ENCODE data around the gene CFAP90. TPM values are rescaled to one million over a fixed set of nuclear protein-coding genes. Genes with fewer than 3 reads are reported as not detected.

Gene CFAP90
- total RNA-seq, 1 experiment from 2014 or later: not detected

GRCh38 chr5:7844901-7845300 is 6.0 kb downstream of the CFAP90 start:
- H3K9me2 ChIP-seq (ENCODE audit: insufficient read depth): no peaks in the 10 kb centered on the region
- no peaks in the 10 kb centered on the region for H3K79me2 ChIP-seq (ENCODE audit: low read depth)
- no peaks in the 10 kb centered on the region; the same call in 1 of the 2 replicates for H3K9me3 ChIP-seq (ENCODE audit: insufficient read depth, low read depth)
- CTCF ChIA-PET: no interaction called here
- no peak overlapping the region for H3K4me2 ChIP-seq
- H3K36me3 ChIP-seq (ENCODE audit: low read depth): no peaks in the 10 kb centered on the region
- no TSS peak for BruUV-seq (replicated peaks)
- H3K4me1 ChIP-seq (replicated peaks; ENCODE audit: insufficient read depth): no peaks in the 10 kb centered on the region
- intact Hi-C loops (cut with micrococcal nuclease; ENCODE audit: unreplicated experiment): no loop called here
- no peak overlapping the region for H3K27ac ChIP-seq
- H3K4me3 ChIP-seq: no peak overlapping the region
- TF ChIP-seq, protein P1, sequence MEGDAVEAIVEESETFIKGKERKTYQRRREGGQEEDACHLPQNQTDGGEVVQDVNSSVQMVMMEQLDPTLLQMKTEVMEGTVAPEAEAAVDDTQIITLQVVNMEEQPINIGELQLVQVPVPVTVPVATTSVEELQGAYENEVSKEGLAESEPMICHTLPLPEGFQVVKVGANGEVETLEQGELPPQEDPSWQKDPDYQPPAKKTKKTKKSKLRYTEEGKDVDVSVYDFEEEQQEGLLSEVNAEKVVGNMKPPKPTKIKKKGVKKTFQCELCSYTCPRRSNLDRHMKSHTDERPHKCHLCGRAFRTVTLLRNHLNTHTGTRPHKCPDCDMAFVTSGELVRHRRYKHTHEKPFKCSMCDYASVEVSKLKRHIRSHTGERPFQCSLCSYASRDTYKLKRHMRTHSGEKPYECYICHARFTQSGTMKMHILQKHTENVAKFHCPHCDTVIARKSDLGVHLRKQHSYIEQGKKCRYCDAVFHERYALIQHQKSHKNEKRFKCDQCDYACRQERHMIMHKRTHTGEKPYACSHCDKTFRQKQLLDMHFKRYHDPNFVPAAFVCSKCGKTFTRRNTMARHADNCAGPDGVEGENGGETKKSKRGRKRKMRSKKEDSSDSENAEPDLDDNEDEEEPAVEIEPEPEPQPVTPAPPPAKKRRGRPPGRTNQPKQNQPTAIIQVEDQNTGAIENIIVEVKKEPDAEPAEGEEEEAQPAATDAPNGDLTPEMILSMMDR (conservative IDR thresholded peaks at IDR 0.05): no peak
- TF ChIP-seq EZH2 (IDR thresholded peaks at IDR 0.05; ENCODE audit: low read depth): no peak
- H3F3A ChIP-seq (ENCODE audit: insufficient read depth, low read depth): no peaks in the 10 kb centered on the region
- POLR2A ChIA-PET (ENCODE audit: unreplicated experiment): no interaction called here
- H2AFZ ChIP-seq: no peak overlapping the region
- DNase-seq: no peak
- peaks cover 91% of the 10 kb centered on the region for H3K27me3 ChIP-seq (ENCODE audit: insufficient read depth, low read depth)
- no peaks in the 10 kb centered on the region for H4K20me1 ChIP-seq (ENCODE audit: insufficient read depth)

GRCh38 chr5:7842531-7842930 is 8.4 kb downstream of the CFAP90 start:
- Histone ChIP-seq H3K36me3 (ENCODE audit: low read depth) (no peaks in the 10 kb centered on the region), H3K4me1 (replicated peaks; ENCODE audit: insufficient read depth) (no peaks in the 10 kb centered on the region), H3K9me2 (ENCODE audit: insufficient read depth) (no peaks in the 10 kb centered on the region), H3K27me3 (ENCODE audit: insufficient read depth, low read depth) (peaks cover 97% of the 10 kb centered on the region), H3K9me3 (ENCODE audit: insufficient read depth, low read depth) (no peaks in the 10 kb centered on the region), H3F3A (ENCODE audit: insufficient read depth, low read depth) (no peaks in the 10 kb centered on the region), H3K27ac (no peak overlapping the region), H2AFZ (no peak overlapping the region), H3K79me2 (ENCODE audit: low read depth) (no peaks in the 10 kb centered on the region), H3K4me3 (no peak overlapping the region), H4K20me1 (ENCODE audit: insufficient read depth) (no peaks in the 10 kb centered on the region), H3K4me2 (no peak overlapping the region)
- intact Hi-C loops (cut with micrococcal nuclease; ENCODE audit: unreplicated experiment): no loop called here
- BruUV-seq (replicated peaks): no TSS peak
- ChIA-PET CTCF (interaction anchor here (0.5 kb wide), 1 partner anchor 13 kb away, joined by 5 read pairs; no protein-coding TSS in a partner anchor), POLR2A (ENCODE audit: unreplicated experiment) (no interaction called here)
- DNase-seq: no peak
- no peak for TF ChIP-seq EZH2 (IDR thresholded peaks at IDR 0.05; ENCODE audit: low read depth)
- TF ChIP-seq, protein P1 (conservative IDR thresholded peaks at IDR 0.05): no peak

DNA sequence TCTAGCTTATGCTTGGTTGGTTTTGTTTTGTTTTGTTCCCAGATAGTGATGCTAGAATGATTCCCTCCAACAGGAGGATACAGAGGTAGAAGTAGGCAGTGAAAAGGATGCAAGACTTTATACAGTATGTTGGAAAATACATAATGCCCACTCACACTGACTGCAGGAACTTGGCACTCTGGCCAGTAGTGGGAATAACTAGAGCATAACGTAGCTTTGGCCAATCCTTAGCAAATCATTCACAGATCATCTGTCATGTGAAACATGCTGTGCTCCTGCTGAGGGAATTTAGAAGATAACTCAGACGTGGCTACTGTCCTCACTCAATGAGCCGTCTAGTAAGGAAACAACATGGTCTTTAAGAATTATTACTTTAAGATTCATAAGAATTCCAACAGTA is 13.5 kb downstream of the CFAP90 start:
- peaks cover 70% of the 10 kb centered on the region for H3K27me3 ChIP-seq (ENCODE audit: insufficient read depth, low read depth)
- intact Hi-C loops (cut with micrococcal nuclease; ENCODE audit: unreplicated experiment): no loop called here
- CTCF ChIA-PET: no interaction called here

More for the DNA sequence above, 13.5 kb downstream of the CFAP90 start:
- Histone ChIP-seq H3K4me3 (no peak overlapping the region), H3K27ac (no peak overlapping the region), H3K79me2 (ENCODE audit: low read depth) (no peaks in the 10 kb centered on the region), H3K9me3 (ENCODE audit: insufficient read depth, low read depth) (no peaks in the 10 kb centered on the region), H4K20me1 (ENCODE audit: insufficient read depth) (no peaks in the 10 kb centered on the region), H3K4me1 (replicated peaks; ENCODE audit: insufficient read depth) (no peaks in the 10 kb centered on the region), H3K4me2 (no peak overlapping the region), H3K9me2 (ENCODE audit: insufficient read depth) (no peaks in the 10 kb centered on the region), H3K36me3 (ENCODE audit: low read depth) (no peaks in the 10 kb centered on the region), H3F3A (ENCODE audit: insufficient read depth, low read depth) (0 out of 2 replicates have a peak, but pooled peaks cover 4% of the 10 kb centered on the region), H2AFZ (no peak overlapping the region)
- DNase-seq: no peak
- POLR2A ChIA-PET (ENCODE audit: unreplicated experiment): no interaction called here
- no TSS peak for BruUV-seq (replicated peaks)
- no peak for TF ChIP-seq EZH2 (IDR thresholded peaks at IDR 0.05; ENCODE audit: low read depth)
- TF ChIP-seq, protein P1 (conservative IDR thresholded peaks at IDR 0.05): no peak
